ENCODE data around the gene MICALL2.

Gene MICALL2

DNA sequence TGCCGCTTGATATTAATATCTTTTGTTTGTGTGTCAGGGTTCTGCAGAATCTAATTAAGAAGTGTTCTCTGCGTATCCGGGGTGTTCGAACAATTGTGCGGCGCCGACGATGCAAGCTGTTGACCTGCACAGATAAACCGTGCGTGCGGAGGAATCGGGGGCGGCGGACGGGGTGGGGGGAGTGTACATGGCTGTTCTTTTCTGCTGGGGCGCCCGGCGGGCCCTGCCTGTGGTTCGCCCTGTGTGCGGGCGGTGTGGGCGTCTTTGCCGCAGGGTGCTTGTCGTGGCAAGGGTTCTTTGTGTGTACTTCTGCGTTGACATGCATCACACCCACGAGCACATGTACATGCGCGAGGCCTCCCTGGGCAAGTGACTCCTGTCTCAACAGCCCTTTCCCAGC is 47.9 kb downstream of the MICALL2 start:
- DNase-seq = no peak

DNA sequence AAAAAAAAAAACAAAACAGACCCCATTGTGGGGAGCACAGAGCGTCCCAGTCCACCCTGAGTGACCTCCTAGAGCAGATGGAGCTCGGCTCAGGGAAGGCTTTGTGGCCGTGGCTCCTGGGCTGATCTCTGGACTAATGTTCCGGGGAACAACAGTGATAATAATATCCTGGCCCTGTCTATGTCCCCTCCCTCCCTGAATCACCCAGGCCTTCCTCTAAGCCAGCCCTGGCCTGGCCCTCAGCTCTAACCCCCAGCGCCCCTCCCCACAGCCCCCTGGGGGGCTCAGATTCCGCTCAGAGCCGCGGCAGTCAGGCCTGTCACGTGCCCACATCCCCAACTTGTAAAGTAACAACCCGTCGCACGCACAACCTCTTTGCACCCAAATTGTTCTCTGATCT is 48.3 kb downstream of the MICALL2 start:
- no peak for DNase-seq

GRCh38 chr7:1409555-1409954 is 49.7 kb downstream of the MICALL2 start:
- DNase-seq = no peak

DNA sequence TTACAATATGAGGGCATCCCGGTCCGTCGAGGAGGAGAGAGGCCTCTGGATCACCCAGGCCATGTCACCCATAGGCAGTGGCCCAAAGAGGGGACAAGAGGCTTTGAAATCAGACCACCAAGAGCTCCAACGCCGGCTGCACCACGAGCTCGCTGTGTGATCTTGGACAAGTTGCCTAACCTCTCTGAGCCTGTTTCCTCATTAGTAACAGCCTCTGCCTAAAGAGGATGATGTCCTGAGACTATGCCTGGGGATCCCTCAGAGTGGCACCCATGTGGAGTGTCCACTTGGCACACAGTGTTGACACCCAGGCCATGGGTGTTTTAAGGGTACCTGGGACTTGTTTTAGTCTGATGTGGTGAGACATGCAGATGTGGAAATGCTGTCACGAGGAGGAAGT is 50.8 kb downstream of the MICALL2 start:
- no peak for DNase-seq

- peak; percentile 91 for DNase-seq
These were observed 51.4 kb downstream of the MICALL2 start for GRCh38 chr7:1407892-1408291.

GRCh38 chr7:1404898-1405548 is 54.2 kb downstream of the MICALL2 start:
- DNase-seq = peak; percentile 75

DNA sequence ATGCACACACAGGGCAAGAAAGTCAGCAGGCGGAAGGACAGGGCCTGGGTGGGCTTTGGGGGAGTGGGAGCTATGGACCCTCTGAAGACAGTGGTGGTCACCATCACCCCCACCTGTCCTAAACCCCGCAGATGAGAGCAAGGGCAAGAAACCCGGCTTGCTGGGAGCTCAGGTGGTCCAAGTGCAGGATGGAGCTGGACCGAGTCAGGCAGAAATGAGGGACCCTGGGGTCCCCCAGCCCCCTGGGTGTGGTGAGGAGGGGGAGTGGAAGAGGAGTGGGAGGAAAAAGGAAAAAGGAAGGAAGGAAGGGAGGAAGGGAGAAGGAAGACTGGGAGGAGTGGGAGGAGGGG is 54.8 kb downstream of the MICALL2 start:
- DNase-seq = no peak

- DNase-seq = peak; percentile 94
These were observed 55.4 kb downstream of the MICALL2 start for GRCh38 chr7:1403638-1404459.

DNA sequence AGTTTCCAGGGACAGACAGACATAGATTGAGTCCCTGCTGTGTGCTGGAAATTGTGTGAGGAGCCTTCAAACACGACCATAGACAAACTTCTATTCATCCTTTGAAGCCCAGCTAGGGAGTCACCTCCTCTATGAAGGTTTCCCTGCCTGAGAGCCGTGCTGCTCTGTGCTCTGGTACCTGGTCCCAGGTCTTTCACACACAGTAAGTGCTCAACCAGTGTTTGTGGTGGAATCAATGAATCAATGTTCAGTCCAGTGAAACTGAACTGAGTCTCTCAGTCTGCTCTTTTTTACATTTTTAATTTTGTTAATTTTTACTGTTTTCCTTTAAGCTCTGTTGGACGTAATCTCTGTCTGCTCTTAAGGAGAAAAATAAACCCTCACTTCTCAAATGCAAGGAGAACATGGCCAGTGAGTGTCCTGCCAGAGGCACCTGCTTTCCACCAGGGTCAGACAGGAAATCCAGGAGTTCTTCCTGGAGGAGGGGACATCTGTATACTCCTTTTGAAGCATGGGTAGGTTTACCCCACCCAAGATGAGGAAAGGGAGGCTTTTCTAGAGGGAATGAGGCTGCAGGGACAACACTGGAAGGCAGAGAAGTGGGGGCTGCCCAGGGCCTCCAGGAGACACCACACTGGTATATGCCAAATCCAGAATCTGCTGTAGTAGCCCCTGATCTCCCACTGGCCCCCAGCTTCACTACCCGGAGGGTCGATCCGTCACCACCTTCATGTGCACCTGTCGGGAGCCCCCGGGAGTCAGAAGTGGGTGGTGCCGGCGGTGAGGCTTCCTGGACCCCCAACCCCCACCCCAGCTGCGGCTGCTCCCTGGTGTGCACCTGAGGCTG is 56.3 kb downstream of the MICALL2 start:
- no peak for DNase-seq

DNA sequence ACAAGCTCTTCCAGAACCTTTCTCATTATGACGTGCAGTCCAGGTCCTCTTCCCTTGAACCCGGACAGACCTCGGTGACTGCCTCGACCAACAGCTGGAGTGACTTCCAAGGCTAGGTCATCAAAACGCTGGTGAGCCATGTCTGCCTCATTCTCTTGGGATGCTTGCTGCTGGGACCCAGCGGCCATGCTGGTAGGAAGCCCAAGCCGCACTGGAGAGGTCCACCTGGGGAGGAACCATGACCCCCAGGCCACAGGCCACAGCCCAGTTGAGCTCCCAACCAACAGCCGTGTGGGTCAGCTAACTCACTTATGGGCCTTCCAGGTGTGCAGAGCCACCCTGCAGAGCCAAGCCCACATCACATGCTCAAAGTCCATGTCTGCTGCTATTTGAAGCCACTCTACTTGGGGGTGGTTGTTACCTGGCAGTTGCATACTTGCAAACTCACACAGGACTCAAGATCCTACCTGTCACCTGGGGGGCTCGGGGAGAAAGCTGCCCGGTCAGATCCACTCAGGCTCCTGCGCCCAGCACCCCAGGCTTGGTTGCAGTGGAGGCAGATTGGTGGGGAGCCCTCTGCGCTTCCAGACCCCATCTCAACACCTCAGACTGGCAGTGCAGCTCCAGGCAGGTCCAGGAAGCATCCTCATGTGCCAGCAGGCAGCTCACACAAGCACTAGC is 57.0 kb downstream of the MICALL2 start:
- DNase-seq = no peak

GRCh38 chr7:1401011-1401410 is 58.3 kb downstream of the MICALL2 start:
- DNase-seq = no peak

DNA sequence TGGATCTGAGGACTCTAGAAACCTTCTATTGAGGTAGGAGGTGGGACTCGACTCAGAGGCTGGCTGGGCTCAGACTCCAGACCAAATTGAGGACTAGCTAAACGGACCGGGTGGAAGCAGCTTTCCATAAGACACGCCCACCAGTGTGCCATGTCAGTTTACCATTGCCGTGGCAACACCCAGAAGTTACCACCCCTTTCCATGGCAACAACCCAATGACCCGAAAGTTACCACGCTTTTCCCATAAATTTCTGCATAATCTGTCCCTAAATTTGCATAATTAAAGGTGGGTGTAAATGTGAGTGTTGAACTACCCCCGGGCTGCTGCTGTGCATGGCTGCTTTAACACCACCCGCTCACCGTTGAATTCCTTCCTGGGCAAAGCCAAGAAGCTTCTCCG is 58.9 kb downstream of the MICALL2 start:
- no peak for DNase-seq

- no peak for DNase-seq
These were observed 61.6 kb downstream of the MICALL2 start for GRCh38 chr7:1397491-1398327.

DNA sequence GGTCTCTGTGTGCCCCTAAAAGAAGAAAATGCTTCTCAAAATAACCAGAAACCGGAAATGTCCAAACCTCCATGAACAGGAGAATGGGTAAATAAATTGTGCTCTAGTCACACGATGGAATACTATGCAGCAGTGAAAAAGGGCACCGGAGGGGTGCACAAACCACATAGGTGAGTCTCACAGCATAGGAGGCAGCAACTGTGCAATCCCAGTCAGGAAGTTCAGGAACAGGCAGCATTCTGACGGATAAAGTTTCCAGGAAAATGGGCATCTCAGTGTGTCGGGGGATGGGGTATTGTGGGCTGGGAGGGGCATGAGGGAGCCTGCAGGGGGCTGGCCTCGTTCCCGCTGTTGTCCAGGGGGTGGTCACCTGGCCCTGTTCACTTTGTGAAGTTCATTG is 63.1 kb downstream of the MICALL2 start:
- no peak for DNase-seq

- DNase-seq = no peak
These were observed 63.8 kb downstream of the MICALL2 start for GRCh38 chr7:1395211-1396070.

- DNase-seq = no peak
These were observed 64.9 kb downstream of the MICALL2 start for GRCh38 chr7:1394371-1394770.

DNA sequence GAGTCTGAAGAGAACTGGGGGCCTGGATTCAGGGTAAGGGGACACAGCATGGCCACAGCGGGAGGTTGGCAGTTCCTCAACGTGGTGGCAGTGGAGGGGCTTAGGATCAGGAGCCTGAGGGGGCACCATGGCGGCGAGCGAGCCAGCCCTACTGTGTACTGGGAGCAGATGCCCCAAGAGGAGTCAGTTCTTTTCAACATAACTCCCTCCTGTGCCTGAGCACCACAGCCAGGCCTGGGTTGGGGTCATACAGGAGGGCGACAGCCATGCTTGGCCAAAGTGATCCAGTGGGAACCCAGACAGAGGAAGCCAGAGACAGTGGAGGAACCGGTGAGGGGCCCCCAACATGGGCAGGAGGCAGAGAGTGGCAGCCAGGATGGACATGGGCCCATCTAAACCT is 65.8 kb downstream of the MICALL2 start:
- DNase-seq = no peak

- no peak for DNase-seq
These were observed 66.7 kb downstream of the MICALL2 start for GRCh38 chr7:1392556-1392955.

DNA sequence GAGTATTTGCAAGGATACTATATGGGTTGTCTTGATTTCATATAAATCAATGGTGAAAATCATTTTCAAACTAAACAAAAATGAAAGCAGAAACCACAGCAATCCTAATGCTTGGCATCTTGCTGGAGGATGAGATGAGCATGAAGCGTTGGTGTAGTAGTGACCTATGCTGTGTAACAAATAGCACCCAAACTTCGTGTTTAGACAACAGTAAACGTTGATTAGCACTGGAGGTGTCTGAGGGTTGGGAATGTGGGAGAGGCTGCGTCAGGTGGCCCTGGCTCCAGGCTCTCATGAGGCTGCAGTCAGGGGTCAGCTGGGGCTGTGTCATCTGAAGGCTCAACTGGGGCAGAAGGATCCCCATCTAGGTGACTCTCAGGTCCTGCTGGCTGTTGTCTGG is 67.8 kb downstream of the MICALL2 start:
- DNase-seq = no peak

GRCh38 chr7:1388703-1389335 is 70.5 kb downstream of the MICALL2 start:
- no peak for DNase-seq

Data from COR-L47 (cell line).